ENCODE results near the gene ADH7.

The ADH7 gene

GRCh38 chr4:99471896-99472295 lies 36.8 kb upstream of the ADH7 start (continued):
- TF ChIP-seq ZBTB49 (tag by site-specific recombination; IDR thresholded peaks at IDR 0.05; ENCODE audit: low read depth): no peak

GRCh38 chr4:99471349-99471748 lies 36.2 kb upstream of the ADH7 start:
- Histone ChIP-seq H3K36me3 (ENCODE audit: control insufficient read depth in 2 of 2, insufficient read depth in 1 of 2, low read length in 2 of 2) (no peaks in the 10 kb centered on the region), H3K9me3 (ENCODE audit: control insufficient read depth, insufficient read depth, low read depth, low read length) (no peaks in the 10 kb centered on the region), H3K4me3 (ENCODE audit: low read depth, low read length) (no peak overlapping the region), H3K4me1 (ENCODE audit: control insufficient read depth, insufficient read depth, low read length) (no peaks in the 10 kb centered on the region), H3K27ac (ENCODE audit: extremely low read depth, low read depth, low read length) (no peak overlapping the region)
- POLR2A ChIA-PET: no interaction called here
- TF ChIP-seq ZNF354C (tag by site-specific recombination; IDR thresholded peaks at IDR 0.05; ENCODE audit: borderline replicate concordance, low read depth): no peak
- no peak for TF ChIP-seq ZNF585B (tag by site-specific recombination; IDR thresholded peaks at IDR 0.05)
- no peak for TF ChIP-seq ZNF621 (tag by site-specific recombination; IDR thresholded peaks at IDR 0.05)
- no peak for TF ChIP-seq ZNF513 (tag by site-specific recombination; IDR thresholded peaks at IDR 0.05)
- TF ChIP-seq HIC1 (tag by site-specific recombination; IDR thresholded peaks at IDR 0.05): no peak
- TF ChIP-seq KLF8 (tag by site-specific recombination; IDR thresholded peaks at IDR 0.05): no peak
- no peak for TF ChIP-seq ZNF26 (tag by site-specific recombination; IDR thresholded peaks at IDR 0.05)
- TF ChIP-seq ZNF138 (tag by site-specific recombination; IDR thresholded peaks at IDR 0.05; ENCODE audit: borderline replicate concordance): no peak
- TF ChIP-seq ZNF48 (tag by site-specific recombination; IDR thresholded peaks at IDR 0.05): no peak
- TF ChIP-seq KLF10 (tag by site-specific recombination; IDR thresholded peaks at IDR 0.05): no peak
- no peak for TF ChIP-seq WT1 (tag by site-specific recombination; IDR thresholded peaks at IDR 0.05)
- no peak for TF ChIP-seq ZNF654 (tag by site-specific recombination; IDR thresholded peaks at IDR 0.05; ENCODE audit: low read depth)
- TF ChIP-seq ZNF404 (tag by site-specific recombination; IDR thresholded peaks at IDR 0.05): no peak
- TF ChIP-seq ZNF600 (tag by site-specific recombination; IDR thresholded peaks at IDR 0.05): no peak
- no peak for TF ChIP-seq ZNF677 (tag by site-specific recombination; IDR thresholded peaks at IDR 0.05)
- no peak for TF ChIP-seq ZNF248 (tag by site-specific recombination; IDR thresholded peaks at IDR 0.05)
- TF ChIP-seq ZNF580 (tag by site-specific recombination; IDR thresholded peaks at IDR 0.05): no peak
- no peak for TF ChIP-seq ZNF184 (tag by site-specific recombination; IDR thresholded peaks at IDR 0.05)
- CTCF ChIA-PET: interaction anchor here (0.6 kb wide), 1 partner anchor 337 kb away, joined by 3 read pairs; no protein-coding TSS in a partner anchor
